GM19035 (cell line): ENCODE measurements around the gene GULP1.
"Not testable (repeated sequence)": the region's sequence is repeated elsewhere in the genome, so short reads cannot be mapped to it uniquely, and the experiment has no call there.

Source experiments
- ATAC-seq: cut with Tn5 transposase; IDR thresholded peaks from one replicate; pipeline ENCODE4 v1.9.1; 2021; ENCODE audit not compliant: unreplicated experiment

The GULP1 gene

GRCh38 chr2:188292348-188293239 lies 920 bp downstream of the GULP1 start:
- ATAC-seq: no peak

- ATAC-seq: no peak
Measured at GRCh38 chr2:188293601-188294351, 2.1 kb downstream of the GULP1 start.

GRCh38 chr2:188294352-188294926 lies 2.8 kb downstream of the GULP1 start:
- no peak for ATAC-seq

- ATAC-seq: no peak
Measured at GRCh38 chr2:188295067-188295685, 3.5 kb downstream of the GULP1 start.

GRCh38 chr2:188297978-188298377 lies 6.3 kb downstream of the GULP1 start:
- no peak for ATAC-seq

- ATAC-seq: not testable (repeated sequence)
Measured at GRCh38 chr2:188298937-188299371, 7.3 kb downstream of the GULP1 start.

GRCh38 chr2:188303363-188304031 lies 11.8 kb downstream of the GULP1 start:
- ATAC-seq: no peak

GRCh38 chr2:188305271-188305670 lies 13.6 kb downstream of the GULP1 start:
- no peak for ATAC-seq

GRCh38 chr2:188306271-188306670 lies 14.6 kb downstream of the GULP1 start:
- no peak for ATAC-seq

- ATAC-seq: no peak
Measured at GRCh38 chr2:188307850-188308283, 16.2 kb downstream of the GULP1 start.

- no peak for ATAC-seq
Measured at GRCh38 chr2:188308483-188308882, 16.8 kb downstream of the GULP1 start.

GRCh38 chr2:188309364-188309763 lies 17.7 kb downstream of the GULP1 start:
- no peak for ATAC-seq

GRCh38 chr2:188314314-188315054 lies 22.8 kb downstream of the GULP1 start:
- no peak for ATAC-seq

- ATAC-seq: no peak
Measured at GRCh38 chr2:188315750-188316149, 24.1 kb downstream of the GULP1 start.

- no peak for ATAC-seq
Measured at GRCh38 chr2:188316342-188316741, 24.7 kb downstream of the GULP1 start.

- ATAC-seq: no peak
Measured at GRCh38 chr2:188316791-188317423, 25.2 kb downstream of the GULP1 start.

GRCh38 chr2:188318161-188318749 lies 26.6 kb downstream of the GULP1 start:
- no peak for ATAC-seq

GRCh38 chr2:188319838-188320237 lies 28.2 kb downstream of the GULP1 start:
- ATAC-seq: no peak

GRCh38 chr2:188320861-188321260 lies 29.2 kb downstream of the GULP1 start:
- ATAC-seq: no peak
